ENCODE measurements around the gene ATF4. TPM values are rescaled to one million over a fixed set of nuclear protein-coding genes. Genes with fewer than 3 reads are reported as not detected.

ATF4 gene
- total and polyA plus RNA-seq, 2 donors (not counting 3 experiments of a cell fraction or from before 2014, with no cell fraction given) = 312 to 668 TPM

DNA sequence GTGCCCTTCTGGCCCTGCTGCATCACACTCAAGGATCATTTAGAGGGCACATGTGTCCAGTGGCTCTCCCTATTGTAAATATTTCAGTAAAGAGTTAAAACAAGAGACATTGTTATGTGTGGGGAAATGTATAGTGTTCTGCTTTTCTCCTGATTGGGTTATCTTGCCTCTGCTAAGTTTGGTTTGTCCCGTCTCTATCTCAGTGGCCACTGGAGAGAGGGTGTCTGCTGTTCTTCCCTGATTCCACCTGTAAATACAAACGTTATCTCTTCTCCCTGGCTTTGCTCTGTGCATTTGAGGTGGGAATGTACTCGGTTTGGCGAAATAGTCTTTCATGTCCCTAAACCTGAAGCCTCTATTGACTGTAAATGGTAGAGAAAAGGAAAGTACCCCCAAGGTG, 12.0 kb upstream of the ATF4 start:
- H3K36me3 ChIP-seq (ENCODE audit: control insufficient read depth in 2 of 2, extremely low read depth in 1 of 2, insufficient read depth in 2 of 2, low read length in 2 of 2) = peaks cover 17 to 36% of the 10 kb centered on the region in 2 experiments
- TF ChIP-seq GATA2 (IDR thresholded peaks at IDR 0.05; ENCODE audit: insufficient read depth, insufficient read length, low read depth, low read length) = no peak
- no peak for TF ChIP-seq POLR2A (IDR thresholded peaks at IDR 0.05; ENCODE audit: low read depth, low read length)
- TF ChIP-seq, protein P1, sequence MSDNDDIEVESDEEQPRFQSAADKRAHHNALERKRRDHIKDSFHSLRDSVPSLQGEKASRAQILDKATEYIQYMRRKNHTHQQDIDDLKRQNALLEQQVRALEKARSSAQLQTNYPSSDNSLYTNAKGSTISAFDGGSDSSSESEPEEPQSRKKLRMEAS (IDR thresholded peaks at IDR 0.05; ENCODE audit: insufficient read depth, insufficient read length) = no peak
- TF ChIP-seq FOS (IDR thresholded peaks at IDR 0.05; ENCODE audit: borderline replicate concordance, insufficient read depth, low read length) = no peak
- no peak for TF ChIP-seq EZH2 (IDR thresholded peaks at IDR 0.05; ENCODE audit: borderline replicate concordance, low read depth, low read length, severe bottlenecking)
- TF ChIP-seq CTCF (IDR thresholded peaks at IDR 0.05; ENCODE audit: extremely low read depth in 1 of 2, insufficient read depth in 1 of 2, low read depth in 1 of 2, low read length in 2 of 2) = no peak
- TF ChIP-seq POLR2AphosphoS5 (IDR thresholded peaks at IDR 0.05; ENCODE audit: insufficient read depth, low read depth, low read length) = no peak
- no peak for TF ChIP-seq MYC (IDR thresholded peaks at IDR 0.05; ENCODE audit: low read depth, low read length)
- TF ChIP-seq JUN (IDR thresholded peaks at IDR 0.05; ENCODE audit: borderline replicate concordance, insufficient read depth, insufficient read length, low read depth) = no peak
- H3K27ac ChIP-seq (ENCODE audit: insufficient read depth, low read depth, low read length) = no peak overlapping the region
- ChIA-PET CTCF (no interaction called here), POLR2A (no interaction called here)
- BruUV-seq (replicated peaks) = no TSS peak
- H3K4me3 ChIP-seq (replicated peaks in 1 of 3; ENCODE audit: insufficient read depth in 1 of 3, low read depth in 1 of 3, low read length in 3 of 3) = no peak overlapping the region
- H3K4me2 ChIP-seq (ENCODE audit: insufficient read depth, low read length) = no peak overlapping the region
- peaks cover 43% of the 10 kb centered on the region for H3K79me2 ChIP-seq (ENCODE audit: control insufficient read depth, insufficient read depth, low read length)
- FAIRE-seq = no peak
- H3K9me1 ChIP-seq (replicated peaks; ENCODE audit: control insufficient read depth, extremely low read depth, insufficient read depth, low read length) = no peaks in the 10 kb centered on the region
- no peaks in the 10 kb centered on the region for H3K27me3 ChIP-seq (ENCODE audit: control insufficient read depth in 2 of 2, insufficient read depth in 2 of 2, low read length in 2 of 2)
- no peaks in the 10 kb centered on the region for H4K20me1 ChIP-seq (replicated peaks; ENCODE audit: control insufficient read depth, extremely low read depth, insufficient read depth, low read length)
- H2AFZ ChIP-seq (ENCODE audit: low read depth, low read length) = no peak overlapping the region
- DNase-seq (ENCODE audit: low read depth, low spot score) = no peak
- no peak overlapping the region for H3K9ac ChIP-seq (replicated peaks; ENCODE audit: extremely low read depth, insufficient read depth, low read length)
- intact Hi-C loops (cut with micrococcal nuclease) (no loop called here), dilution Hi-C loops (cut with MboI; ENCODE audit: extremely low pct_ligation_motif_present, low sequenced_read_pairs) (no loop called here)
- H3K9me3 ChIP-seq (replicated peaks; ENCODE audit: control insufficient read depth, insufficient read depth, low read length) = no peaks in the 10 kb centered on the region
- peaks cover 4% of the 10 kb centered on the region for H3K4me1 ChIP-seq (ENCODE audit: control insufficient read depth, extremely low read depth, insufficient read depth, low read length)
